Stimulated activated CD4-positive, alpha-beta T cell treated with anti-CD3 and anti-CD28 coated beads, Interleukin-1b, Interleukin-23, amount 100 ng/mL, for 48 hours (primary cell): ENCODE data around the gene STARD13.

Source experiments
- DNase-seq: peaks from one replicate; pipeline ENCODE4 v3.0.0-alpha.2; 2020

STARD13 gene

GRCh38 chr13:33076001-33076992 is 209.3 kb downstream of the STARD13 start:
- no peak for DNase-seq

DNA sequence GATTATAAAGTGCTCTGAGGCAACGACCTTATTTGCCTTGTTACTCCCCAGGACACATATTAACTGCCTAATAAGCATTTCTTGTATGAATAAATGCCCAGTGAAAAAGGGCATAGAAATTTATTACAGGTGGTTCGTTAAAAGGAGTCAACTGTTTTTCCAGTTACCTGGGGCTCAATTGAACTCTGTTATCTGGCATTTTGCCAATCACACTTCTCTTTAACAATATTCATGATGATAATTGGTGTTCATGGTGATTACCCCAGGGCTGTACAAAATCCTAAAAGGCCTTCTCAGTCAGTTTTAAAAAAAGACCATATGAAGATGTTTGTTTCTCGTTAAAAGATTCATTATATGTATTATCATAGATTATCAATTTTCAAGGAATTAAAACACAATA is 212.2 kb downstream of the STARD13 start:
- no peak for DNase-seq

DNA sequence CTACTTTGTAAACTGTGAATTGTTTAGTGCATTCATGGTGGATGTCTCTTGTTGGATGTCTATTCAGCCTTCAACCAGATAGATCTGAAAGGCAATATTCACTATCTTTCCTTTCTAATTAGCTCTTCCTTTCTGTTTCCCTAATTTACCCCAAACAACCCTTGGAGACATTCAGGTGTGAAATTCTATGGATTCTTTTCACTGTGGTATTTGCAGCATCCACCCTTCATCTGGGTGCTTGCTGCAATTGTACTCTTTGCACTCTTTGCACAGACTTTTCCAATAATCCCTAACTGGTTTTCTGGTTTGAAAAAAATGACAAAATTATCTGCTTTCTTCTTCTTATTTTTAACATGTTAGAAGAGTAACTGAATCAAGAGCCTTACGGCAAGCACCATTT is 212.8 kb downstream of the STARD13 start:
- no peak for DNase-seq

DNA sequence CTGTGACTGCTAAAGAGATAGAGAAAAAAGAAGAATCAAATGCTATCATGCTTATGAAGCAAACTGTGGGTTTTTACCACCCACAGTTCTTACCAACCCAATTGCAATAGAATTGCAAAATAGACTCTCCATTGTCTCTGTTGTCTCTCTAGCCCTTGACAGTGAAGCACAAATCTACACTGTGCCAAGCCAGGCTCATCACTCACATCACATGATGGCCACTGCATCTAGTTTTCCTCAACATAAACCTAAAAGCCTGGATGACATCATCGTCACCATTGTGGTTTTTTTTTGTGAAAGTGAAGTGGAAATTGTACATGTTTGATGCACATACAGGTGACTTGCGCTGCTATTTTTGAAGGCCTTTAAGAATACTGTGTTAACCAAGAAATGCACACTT is 213.3 kb downstream of the STARD13 start:
- no peak for DNase-seq

GRCh38 chr13:33070713-33071112 is 214.8 kb downstream of the STARD13 start:
- no peak for DNase-seq

GRCh38 chr13:33069365-33069764 is 216.2 kb downstream of the STARD13 start:
- DNase-seq: no peak

- no peak for DNase-seq
Measured at GRCh38 chr13:33066329-33066728, 219.2 kb downstream of the STARD13 start.

DNA sequence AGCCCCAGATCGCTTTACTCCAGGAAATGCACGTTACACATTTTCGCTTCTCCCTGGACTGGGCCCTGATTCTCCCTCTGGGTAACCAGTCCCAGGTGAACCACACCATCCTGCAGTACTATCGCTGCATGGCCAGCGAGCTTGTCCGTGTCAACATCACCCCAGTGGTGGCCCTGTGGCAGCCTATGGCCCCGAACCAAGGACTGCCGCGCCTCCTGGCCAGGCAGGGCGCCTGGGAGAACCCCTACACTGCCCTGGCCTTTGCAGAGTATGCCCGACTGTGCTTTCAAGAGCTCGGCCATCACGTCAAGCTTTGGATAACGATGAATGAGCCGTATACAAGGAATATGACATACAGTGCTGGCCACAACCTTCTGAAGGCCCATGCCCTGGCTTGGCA is 224.7 kb downstream of the STARD13 start:
- no peak for DNase-seq

- DNase-seq: no peak
Measured at GRCh38 chr13:33058776-33059327, 226.7 kb downstream of the STARD13 start.

DNA sequence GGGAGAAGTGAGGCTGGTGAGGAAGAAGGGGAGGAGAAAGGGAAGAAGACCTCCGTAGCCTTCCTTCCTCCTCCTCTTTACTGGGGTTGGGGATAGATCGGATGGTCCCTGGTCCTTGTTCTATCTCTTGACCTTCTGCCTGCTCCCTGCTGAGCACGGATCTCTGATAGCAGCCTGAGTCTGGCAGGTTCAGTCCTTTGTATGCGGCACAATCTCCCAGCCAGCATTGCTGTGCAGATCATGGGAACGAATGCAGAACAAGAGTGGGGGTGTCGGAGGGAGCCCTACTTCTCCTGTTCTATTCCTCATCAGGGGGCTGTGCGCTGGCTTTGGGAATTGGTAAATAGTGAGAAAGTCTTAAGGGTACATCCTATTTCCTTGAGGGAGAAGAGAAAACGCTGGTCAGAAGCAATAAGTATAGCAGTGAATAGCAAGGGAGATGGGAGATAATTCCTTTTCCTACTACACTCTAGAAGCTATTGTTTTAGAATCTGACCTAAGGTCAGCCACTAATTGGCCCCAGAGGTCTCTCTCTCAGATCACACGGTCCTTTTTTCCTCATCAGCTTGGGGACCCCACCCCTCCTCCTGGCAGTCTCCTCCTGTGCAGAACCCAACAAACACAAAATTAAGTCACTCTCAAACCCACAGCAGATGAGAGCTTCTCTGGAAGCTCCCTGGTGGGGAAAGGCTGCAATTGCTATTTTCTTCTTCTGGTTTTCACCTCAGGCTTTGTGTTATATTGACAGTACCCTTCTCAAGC is 228.4 kb downstream of the STARD13 start:
- no peak for DNase-seq

DNA sequence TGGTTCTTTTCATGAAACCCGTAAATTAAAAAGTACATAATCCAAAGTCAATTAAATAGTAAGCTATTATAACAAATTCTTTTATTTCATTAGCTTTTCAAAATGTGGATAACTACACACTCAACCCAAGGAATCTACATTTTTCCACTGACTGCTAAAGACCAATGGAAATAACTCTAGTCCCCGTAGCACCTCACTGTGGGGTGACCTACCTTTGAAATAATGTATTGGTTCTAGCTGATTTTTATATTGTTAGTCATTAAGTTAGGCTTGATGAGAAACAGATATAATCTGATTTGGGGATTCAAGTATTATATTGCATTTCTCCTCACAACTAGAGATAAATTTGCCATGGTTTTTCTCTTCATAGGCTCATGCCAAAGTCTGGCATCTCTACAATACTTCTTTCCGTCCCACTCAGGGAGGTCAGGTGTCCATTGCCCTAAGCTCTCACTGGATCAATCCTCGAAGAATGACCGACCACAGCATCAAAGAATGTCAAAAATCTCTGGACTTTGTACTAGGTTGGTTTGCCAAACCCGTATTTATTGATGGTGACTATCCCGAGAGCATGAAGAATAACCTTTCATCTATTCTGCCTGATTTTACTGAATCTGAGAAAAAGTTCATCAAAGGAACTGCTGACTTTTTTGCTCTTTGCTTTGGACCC is 232.0 kb downstream of the STARD13 start:
- no peak for DNase-seq
